Skeletal muscle tissue (tissue), 4 donors: ENCODE data around the gene CACNG4. TPM values are rescaled to one million over a fixed set of nuclear protein-coding genes. Genes with fewer than 3 reads are reported as not detected.

Source experiments
- H3K27ac ChIP-seq: one replicate; pipeline ENCODE4 v1.7.0; 2013; ENCODE audit warnings: mild to moderate bottlenecking, low read depth, low read length, inconsistent platforms
- H3K27me3 ChIP-seq, 3 donors: one replicate each; pipeline ENCODE4 v1.7.0; 2013; ENCODE audit warnings: low read length in 3 of 3; ENCODE audit not compliant: control insufficient read depth in 3 of 3, insufficient read depth in 3 of 3
- H3K36me3 ChIP-seq, 3 donors: one replicate each; pipeline ENCODE4 v1.7.0; 2013; ENCODE audit warnings: low read length in 3 of 3; ENCODE audit not compliant: control insufficient read depth in 3 of 3, insufficient read depth in 3 of 3
- H3K4me1 ChIP-seq, 3 donors: one replicate each; pipeline ENCODE4 v1.7.0; 2013; ENCODE audit warnings: low read length in 3 of 3, mild to moderate bottlenecking in 3 of 3; ENCODE audit not compliant: control insufficient read depth in 3 of 3, insufficient read depth in 3 of 3
- H3K4me3 ChIP-seq, 3 donors: one replicate each; pipeline ENCODE4 v1.7.0; 2013; ENCODE audit warnings: low read length in 3 of 3
- H3K9ac ChIP-seq, 3 donors: one replicate each; pipeline ENCODE4 v1.7.0; 2013; ENCODE audit warnings: low read length in 3 of 3, mild to moderate bottlenecking in 3 of 3, moderate library complexity in 2 of 3, low read depth in 1 of 3
- H3K9me3 ChIP-seq, 3 donors: one replicate each; pipeline ENCODE4 v1.7.0; 2013; ENCODE audit warnings: low read length in 3 of 3; ENCODE audit not compliant: control insufficient read depth in 3 of 3
- total RNA-seq: library from RNA; depleted of rRNA; stranded (reverse); fragments of >200 nt; gene quantifications from one replicate; pipeline ENCODE4 v1.2.3, GENCODE V29; 2014
- donor health status: Osteomylitis.

The CACNG4 gene
- total RNA-seq, 1 donor from 2014 or later = 1.6 TPM

DNA sequence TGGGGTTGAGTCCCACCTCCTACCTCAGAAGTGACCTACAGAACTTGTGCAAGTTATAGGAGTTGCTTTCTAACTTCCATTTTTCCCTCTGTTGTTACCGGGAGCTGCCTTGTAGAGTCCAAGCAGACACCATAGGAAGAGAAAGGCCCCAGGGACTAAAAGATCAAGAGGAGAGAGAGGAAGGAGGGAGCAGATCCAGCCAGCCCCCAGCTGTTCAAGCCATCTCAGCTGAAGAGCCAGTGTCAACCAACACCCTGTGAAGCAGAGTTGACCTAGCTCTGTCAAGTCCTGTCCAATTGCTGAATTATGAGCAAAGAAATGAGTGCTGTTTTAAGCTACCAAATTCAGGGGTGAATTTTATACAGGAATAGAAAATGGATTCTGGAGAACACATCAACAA lies 34.9 kb upstream of the CACNG4 start:
- Histone ChIP-seq H3K9ac (no peak overlapping the region), H3K4me3 (no peak overlapping the region), H3K4me1 (no peaks in the 10 kb centered on the region), H3K27me3 (peaks cover 0 to 7% (median 0%) of the 10 kb centered on the region in 3 donors), H3K9me3 (no peaks in the 10 kb centered on the region), H3K36me3 (no peaks in the 10 kb centered on the region), H3K27ac (no peak overlapping the region)

DNA sequence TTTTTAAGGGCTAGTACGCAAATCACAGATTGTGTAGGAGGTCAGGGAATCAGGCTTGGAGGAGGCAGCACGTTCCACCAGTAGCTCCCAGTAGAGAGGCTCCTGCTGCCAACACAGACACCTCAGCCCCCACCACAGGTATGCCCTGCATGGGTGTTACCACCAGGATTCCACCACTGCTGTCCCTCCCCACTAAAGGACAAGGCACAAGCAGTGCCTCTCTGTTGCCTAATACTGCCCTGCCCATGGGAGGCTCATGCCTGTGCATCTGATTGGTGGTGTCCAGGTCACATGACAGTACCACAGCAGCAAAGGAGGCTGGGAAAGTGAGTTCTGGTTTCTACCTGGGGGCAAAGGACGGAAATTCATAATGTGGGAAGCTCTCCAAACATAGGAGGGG lies 33.6 kb upstream of the CACNG4 start:
- Histone ChIP-seq H3K27me3 (peaks cover 0 to 7% (median 0%) of the 10 kb centered on the region in 3 donors), H3K9ac (no peak overlapping the region)

DNA sequence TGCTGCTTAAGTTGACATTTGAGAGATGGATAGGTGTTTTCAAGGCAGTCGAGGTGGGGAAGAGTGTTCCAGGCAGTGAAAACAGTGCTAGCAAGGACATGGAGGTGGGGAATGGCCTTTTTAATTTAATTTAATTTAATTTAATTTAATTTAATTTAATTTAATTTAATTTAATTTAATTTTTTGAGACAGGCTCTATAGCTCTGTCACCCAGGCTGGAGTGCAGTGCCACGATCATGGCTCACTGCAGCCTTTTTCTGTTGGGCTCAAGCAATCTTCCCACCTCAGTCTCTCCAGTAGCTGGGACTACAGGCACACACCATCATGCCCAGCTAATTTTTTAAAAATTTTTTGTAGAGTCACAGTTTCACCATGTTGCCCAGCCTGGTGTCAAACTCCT lies 32.2 kb upstream of the CACNG4 start:
- Histone ChIP-seq H3K36me3 (no peaks in the 10 kb centered on the region), H3K9ac (no peak overlapping the region), H3K9me3 (no peaks in the 10 kb centered on the region), H3K27ac (no peak overlapping the region), H3K4me3 (no peak overlapping the region), H3K4me1 (no peaks in the 10 kb centered on the region), H3K27me3 (peaks cover 0 to 7% (median 0%) of the 10 kb centered on the region in 3 donors)

More for the DNA sequence above, 33.6 kb upstream of the CACNG4 start:
- H3K27ac ChIP-seq = no peak overlapping the region
- no peaks in the 10 kb centered on the region for H3K36me3 ChIP-seq
- H3K4me1 ChIP-seq = no peaks in the 10 kb centered on the region
- no peaks in the 10 kb centered on the region for H3K9me3 ChIP-seq
- no peak overlapping the region for H3K4me3 ChIP-seq

DNA sequence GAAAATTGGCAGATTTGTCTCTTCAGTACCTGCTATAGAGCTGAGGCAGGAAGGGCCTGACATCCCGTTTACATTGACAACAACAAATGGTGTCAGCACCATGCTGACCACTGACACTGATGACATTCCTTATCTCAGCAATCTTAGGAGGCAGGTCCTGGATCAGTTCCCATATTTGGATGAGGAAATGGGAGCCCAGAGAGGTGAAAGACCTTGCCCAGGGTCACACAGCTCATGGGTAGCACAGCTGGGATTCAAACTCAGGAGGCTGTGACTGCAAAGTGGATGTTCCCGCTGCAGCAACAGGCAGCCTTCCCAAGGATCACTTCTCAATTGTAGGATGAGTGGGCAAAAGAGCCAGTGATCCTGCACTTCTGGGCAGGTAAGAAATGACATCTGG lies 30.5 kb upstream of the CACNG4 start:
- Histone ChIP-seq H3K9me3 (no peaks in the 10 kb centered on the region), H3K36me3 (no peaks in the 10 kb centered on the region), H3K4me1 (no peaks in the 10 kb centered on the region), H3K9ac (no peak overlapping the region), H3K27me3 (peaks cover 0 to 10% (median 0%) of the 10 kb centered on the region in 3 donors), H3K27ac (no peak overlapping the region), H3K4me3 (no peak overlapping the region)

DNA sequence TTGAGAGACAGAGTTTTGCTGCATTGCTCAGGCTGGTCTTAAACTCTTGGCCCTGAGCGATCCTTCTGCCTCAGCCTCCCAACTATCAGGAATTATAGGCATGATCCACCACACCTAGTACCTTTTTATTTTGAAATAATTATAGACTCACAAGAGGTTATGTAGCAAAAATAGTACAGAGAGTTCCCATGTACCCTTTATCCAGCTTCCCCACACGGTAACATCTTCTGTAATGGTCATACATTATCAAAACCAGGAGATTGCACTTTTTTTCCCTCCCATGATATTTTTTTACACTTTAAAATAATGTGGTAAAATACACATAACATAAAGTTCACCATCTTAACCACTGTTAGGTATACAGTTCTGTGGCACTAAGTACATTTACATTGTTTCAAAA lies 28.8 kb upstream of the CACNG4 start:
- H3K9ac ChIP-seq = no peak overlapping the region
- H3K27me3 ChIP-seq = peaks cover 0 to 16% (median 7%) of the 10 kb centered on the region in 3 donors
- no peak overlapping the region for H3K4me3 ChIP-seq
- H3K9me3 ChIP-seq = no peaks in the 10 kb centered on the region
- H3K4me1 ChIP-seq = no peaks in the 10 kb centered on the region
- no peaks in the 10 kb centered on the region for H3K36me3 ChIP-seq
- H3K27ac ChIP-seq = no peak overlapping the region

DNA sequence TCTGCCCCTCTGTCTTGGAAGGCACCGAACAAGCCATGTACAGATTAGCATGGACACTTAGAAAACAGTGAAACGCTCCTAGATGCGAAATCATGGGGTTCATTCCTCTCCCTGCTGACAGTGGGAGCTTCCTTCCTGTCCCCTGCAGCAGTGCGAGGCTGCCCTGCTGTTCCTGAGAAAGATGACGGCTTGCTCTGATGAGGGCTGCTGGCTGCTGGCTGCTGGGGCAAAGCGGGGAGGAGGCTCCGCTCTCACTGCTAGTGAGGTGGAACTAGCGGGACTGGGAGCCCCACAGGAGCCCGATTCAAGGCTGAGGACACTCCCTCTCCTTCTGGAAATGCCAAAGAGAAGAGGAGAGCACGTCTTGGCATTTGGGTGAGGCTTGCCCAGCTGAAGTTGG lies 25.9 kb upstream of the CACNG4 start:
- Histone ChIP-seq H3K36me3 (no peaks in the 10 kb centered on the region), H3K4me3 (no peak overlapping the region), H3K9me3 (no peaks in the 10 kb centered on the region), H3K9ac (no peak overlapping the region), H3K27me3 (peaks cover 3 to 26% (median 7%) of the 10 kb centered on the region in 3 donors), H3K4me1 (no peaks in the 10 kb centered on the region), H3K27ac (no peak overlapping the region)

DNA sequence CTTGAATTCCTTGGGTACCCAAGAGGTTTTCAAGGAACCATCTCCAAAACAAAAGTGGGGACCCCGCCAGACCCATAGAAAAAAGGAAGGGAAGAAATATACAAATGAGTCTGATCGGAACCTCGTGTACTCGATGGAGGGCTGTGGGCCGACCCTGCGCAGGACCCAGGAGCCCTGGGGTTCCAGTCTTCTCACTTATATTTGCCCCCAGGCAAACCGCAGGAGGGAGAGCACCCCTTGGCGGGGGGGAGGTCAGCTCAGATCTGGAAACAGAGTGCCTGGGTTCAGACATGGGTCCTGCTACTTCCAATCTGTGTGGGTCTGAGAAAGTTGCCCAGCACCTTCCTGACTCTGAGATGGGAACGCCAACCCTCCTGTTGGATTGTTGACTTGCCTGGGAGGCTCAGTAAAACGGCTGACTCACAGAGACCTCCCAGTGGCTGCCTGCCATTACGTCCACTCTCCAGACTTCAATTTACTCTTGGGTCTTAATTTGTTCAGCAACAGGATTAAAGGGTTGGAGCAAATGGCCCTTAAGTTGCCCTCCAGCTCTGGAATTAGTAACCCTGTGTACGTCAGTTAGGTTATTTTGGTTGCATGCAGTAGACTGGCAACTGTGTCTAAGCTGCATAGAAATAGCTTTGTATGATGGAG lies 24.9 kb upstream of the CACNG4 start:
- Histone ChIP-seq H3K4me1 (no peaks in the 10 kb centered on the region), H3K4me3 (no peak overlapping the region), H3K9ac (no peak overlapping the region), H3K36me3 (no peaks in the 10 kb centered on the region), H3K27me3 (peaks cover 3 to 26% (median 7%) of the 10 kb centered on the region in 3 donors), H3K27ac (no peak overlapping the region), H3K9me3 (no peaks in the 10 kb centered on the region)

DNA sequence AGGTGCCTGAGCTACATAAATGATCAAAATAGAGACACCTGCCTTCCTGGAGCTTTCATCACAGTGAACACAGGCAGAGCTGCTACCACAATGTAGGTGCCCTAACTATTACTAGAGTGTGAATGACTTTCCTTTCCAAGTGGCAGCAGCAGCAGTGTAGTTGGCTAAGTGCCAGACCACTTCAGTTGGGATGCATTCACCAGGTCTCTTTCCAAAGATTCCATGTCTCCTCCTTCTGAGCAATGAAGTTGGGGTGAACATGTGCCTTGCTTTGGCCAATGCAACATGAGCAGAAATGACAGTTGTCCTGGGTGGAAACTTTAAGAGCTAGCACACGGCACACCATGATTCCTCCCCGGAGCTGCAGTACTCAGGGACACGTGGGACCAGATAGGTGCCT lies 23.3 kb upstream of the CACNG4 start:
- no peak overlapping the region for H3K4me3 ChIP-seq
- H3K27me3 ChIP-seq = peaks cover 6 to 26% (median 11%) of the 10 kb centered on the region in 3 donors
- no peak overlapping the region for H3K9ac ChIP-seq
- H3K9me3 ChIP-seq = no peaks in the 10 kb centered on the region
- peaks cover 0 to 13% (median 9%) of the 10 kb centered on the region in 3 donors for H3K4me1 ChIP-seq
- no peaks in the 10 kb centered on the region for H3K36me3 ChIP-seq
- no peak overlapping the region for H3K27ac ChIP-seq

DNA sequence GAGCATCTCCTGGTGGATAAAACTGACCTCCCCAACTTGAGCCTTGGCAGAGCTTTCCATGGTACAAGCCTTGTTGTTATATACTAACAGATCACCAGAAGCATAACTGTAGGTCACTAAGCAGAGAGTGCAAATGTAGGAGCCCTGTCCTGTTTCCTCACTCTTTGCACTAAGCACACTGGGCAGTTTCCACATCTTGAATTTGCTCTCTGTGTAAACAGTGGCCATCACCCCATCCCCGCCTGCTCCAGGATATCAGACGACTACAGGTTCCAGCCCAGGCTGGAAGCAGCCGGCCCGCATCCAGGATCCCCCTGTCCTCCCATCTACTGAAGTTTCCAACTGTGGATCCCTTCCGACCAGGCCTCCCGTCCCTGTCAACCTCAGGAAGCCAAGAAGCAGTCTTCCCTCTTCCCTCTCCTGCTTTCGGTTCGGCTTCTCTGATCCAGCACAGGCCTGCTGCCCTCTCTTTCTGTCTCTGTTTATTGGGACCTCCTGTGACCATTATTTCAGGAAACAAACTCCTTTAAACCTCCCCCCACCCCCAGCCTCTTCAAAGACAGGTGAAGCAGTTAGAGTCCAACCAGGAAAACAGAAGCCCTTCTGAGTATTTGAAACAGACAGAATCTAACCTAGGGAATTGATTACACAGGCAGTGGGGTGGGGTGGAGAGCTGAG lies 22.6 kb upstream of the CACNG4 start:
- no peak overlapping the region for H3K4me3 ChIP-seq
- H3K36me3 ChIP-seq = no peaks in the 10 kb centered on the region
- peaks cover 10 to 26% (median 11%) of the 10 kb centered on the region in 3 donors for H3K27me3 ChIP-seq

DNA sequence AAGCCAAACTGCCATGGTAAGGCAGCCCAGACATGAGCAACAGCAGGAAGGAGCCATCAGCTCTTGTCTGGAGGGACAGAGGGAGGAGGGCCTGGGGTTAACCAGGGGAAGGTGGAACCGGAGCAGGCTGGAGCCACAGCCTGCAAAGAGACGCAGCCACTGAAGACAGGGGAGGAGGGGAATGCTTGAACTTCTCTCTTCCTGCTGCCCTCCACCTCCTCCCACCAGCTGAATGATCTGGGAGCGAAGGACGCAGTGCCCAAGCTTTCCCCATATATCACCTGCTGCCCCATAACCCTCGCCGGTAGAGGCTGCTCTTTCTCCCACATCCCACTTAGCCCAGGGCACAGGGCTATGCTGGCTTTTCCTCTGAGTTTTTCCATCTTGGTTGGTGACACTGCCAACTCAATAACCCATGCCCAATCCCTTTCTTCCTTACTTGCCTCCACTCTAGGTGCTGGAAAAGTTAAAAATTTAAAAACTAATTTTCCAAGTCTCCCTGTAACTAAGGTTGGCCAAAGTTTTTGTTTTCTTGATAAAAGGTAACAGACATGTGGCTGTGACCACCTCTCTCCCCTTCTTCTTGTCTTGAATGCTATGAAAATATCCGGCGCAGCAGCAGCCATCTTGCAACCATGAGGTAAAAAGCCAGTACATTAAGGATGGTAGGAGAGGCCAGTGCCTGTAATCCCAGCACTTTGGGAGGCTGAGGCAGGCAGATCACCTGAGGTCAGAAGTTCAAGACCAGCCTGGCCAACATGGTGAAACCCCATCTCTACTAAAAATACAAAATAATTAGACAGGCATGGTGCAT lies 21.8 kb upstream of the CACNG4 start:
- H3K9ac ChIP-seq = no peak overlapping the region
- no peaks in the 10 kb centered on the region for H3K9me3 ChIP-seq
- peaks cover 0 to 18% (median 14%) of the 10 kb centered on the region in 3 donors for H3K4me1 ChIP-seq
- no peak overlapping the region for H3K27ac ChIP-seq
- H3K27me3 ChIP-seq = peaks cover 13 to 32% (median 14%) of the 10 kb centered on the region in 3 donors
- no peak overlapping the region for H3K4me3 ChIP-seq
- no peaks in the 10 kb centered on the region for H3K36me3 ChIP-seq

More for the DNA sequence above, 22.6 kb upstream of the CACNG4 start:
- no peak overlapping the region for H3K27ac ChIP-seq
- H3K4me1 ChIP-seq = peaks cover 0 to 18% (median 14%) of the 10 kb centered on the region in 3 donors
- no peaks in the 10 kb centered on the region for H3K9me3 ChIP-seq
- no peak overlapping the region for H3K9ac ChIP-seq
